Liver (tissue), 9 donors: Measurements from ENCODE around the gene CLCN5. TPM values are rescaled to one million over a fixed set of nuclear protein-coding genes. Genes with fewer than 3 reads are reported as not detected.
A peak's percentile ranks its signal among the peaks of the same experiment; 100 is the strongest.

Source experiments
- DNase-seq: peaks from one replicate; pipeline ENCODE4 v3.0.0-alpha.2; 2017; ENCODE audit warnings: low spot score
- H3K27ac ChIP-seq, 2 donors: one replicate each; pipeline ENCODE4 v1.7.0; 2013; ENCODE audit warnings: inconsistent platforms in 2 of 2, low read length in 2 of 2, control low read depth in 1 of 2, low read depth in 1 of 2, mild to moderate bottlenecking in 1 of 2
- H3K27me3 ChIP-seq, 4 donors: one replicate each; pipeline versions ENCODE4 v1.6.1 to v1.7.0; 2013; ENCODE audit warnings: low read length in 3 of 4, inconsistent platforms in 1 of 4, mild to moderate bottlenecking in 1 of 4, moderate library complexity in 1 of 4; ENCODE audit not compliant: control insufficient read depth in 4 of 4, insufficient read depth in 4 of 4
- H3K36me3 ChIP-seq, 4 donors: one replicate each; pipeline versions ENCODE4 v1.6.1 to v1.7.0; 2013; ENCODE audit warnings: low read length in 3 of 4, mild to moderate bottlenecking in 3 of 4, low read depth in 1 of 4, moderate library complexity in 1 of 4; ENCODE audit not compliant: control insufficient read depth in 4 of 4, insufficient read depth in 3 of 4
- H3K4me1 ChIP-seq, 4 donors: one replicate each; pipeline versions ENCODE4 v1.6.1 to v1.7.0; 2013; ENCODE audit warnings: low read length in 3 of 4, mild to moderate bottlenecking in 3 of 4, moderate library complexity in 1 of 4; ENCODE audit not compliant: control insufficient read depth in 4 of 4, insufficient read depth in 4 of 4
- H3K4me3 ChIP-seq, 3 donors: one replicate each; pipeline versions ENCODE4 v1.6.1 to v1.7.0; 2013; ENCODE audit warnings: low read length in 3 of 3, control low read depth in 1 of 3, low read depth in 1 of 3, mild to moderate bottlenecking in 1 of 3
- H3K9ac ChIP-seq, 2 donors: one replicate each; pipeline ENCODE4 v1.7.0; 2013; ENCODE audit warnings: low read length in 2 of 2, mild to moderate bottlenecking in 2 of 2, moderate library complexity in 2 of 2, control low read depth in 1 of 2, low read depth in 1 of 2
- H3K9me3 ChIP-seq, 4 donors: one replicate each; pipeline versions ENCODE4 v1.6.1 to v1.7.0; 2013; ENCODE audit warnings: low read length in 3 of 4; ENCODE audit not compliant: control insufficient read depth in 4 of 4
- EGR1 ChIP-seq, 2 donors: IDR thresholded peaks; 2 replicates each; pipeline ENCODE4 v1.6.1; 2016 to 2018; ENCODE audit warnings: antibody characterized with exemption in 2 of 2, low read depth in 2 of 2
- FOXA1 ChIP-seq: IDR thresholded peaks from 2 replicates; pipeline ENCODE4 v1.6.1; 2016; ENCODE audit warnings: antibody characterized with exemption
- FOXA2 ChIP-seq: IDR thresholded peaks from 2 replicates; pipeline ENCODE4 v1.6.1; 2016; ENCODE audit warnings: antibody characterized with exemption
- GABPA ChIP-seq, 2 donors: IDR thresholded peaks in 1 of 2; conservative IDR thresholded peaks in 1 of 2; 2 replicates each; pipeline ENCODE4 v1.6.1; 2016; ENCODE audit warnings: antibody characterized with exemption in 2 of 2, mild to moderate bottlenecking in 1 of 2, moderate library complexity in 1 of 2
- HNF4A ChIP-seq, 2 donors: conservative IDR thresholded peaks; 2 replicates each; pipeline ENCODE4 v1.6.1; 2016; ENCODE audit warnings: antibody characterized with exemption in 2 of 2, mild to moderate bottlenecking in 2 of 2
- HNF4G ChIP-seq: IDR thresholded peaks from 2 replicates; pipeline ENCODE4 v1.6.1; 2016; ENCODE audit warnings: antibody characterized with exemption
- JUND ChIP-seq, 2 donors: IDR thresholded peaks; 2 replicates each; pipeline ENCODE4 v1.6.1; 2016; ENCODE audit warnings: antibody characterized with exemption in 2 of 2
- NR2F2 ChIP-seq: IDR thresholded peaks from 2 replicates; pipeline ENCODE4 v1.6.1; 2016; ENCODE audit warnings: antibody characterized with exemption
- RAD21 ChIP-seq, 2 donors: IDR thresholded peaks; 2 replicates each; pipeline ENCODE4 v1.6.1; 2016; ENCODE audit warnings: antibody characterized with exemption in 2 of 2, mild to moderate bottlenecking in 2 of 2
- RXRA ChIP-seq, 2 donors: IDR thresholded peaks; 2 replicates each; pipeline ENCODE4 v1.6.1; 2017 to 2018; ENCODE audit warnings: antibody characterized with exemption in 2 of 2, mild to moderate bottlenecking in 1 of 2
- SP1 ChIP-seq: IDR thresholded peaks from 2 replicates; pipeline ENCODE4 v1.6.1; 2018; ENCODE audit warnings: antibody characterized with exemption, mild to moderate bottlenecking
- TAF1 ChIP-seq: conservative IDR thresholded peaks from 2 replicates; pipeline ENCODE4 v1.6.1; 2016; ENCODE audit warnings: antibody characterized with exemption, mild to moderate bottlenecking
- YY1 ChIP-seq: IDR thresholded peaks from 2 replicates; pipeline ENCODE4 v1.6.1; 2016; ENCODE audit warnings: antibody characterized with exemption, mild to moderate bottlenecking
- WGBS: extraction: QIAGEN DNeasy Blood & Tissue Kit; methylation state at CpG from one replicate; pipeline ENCODE4 v1.1.7; 2013; 5-methylcytosine and 5-hydroxymethylcytosine counted together
- polyA plus RNA-seq, 2 donors: library from polyadenylated mRNA; stranded (reverse) in 1 of 2; unstranded in 1 of 2; fragments of 200-250 nt in 1 of 2; fragments of >200 nt in 1 of 2; fragmentation: Nextera tagmentation in 1 of 2; extraction: Ambion mirVana in 1 of 2; gene quantifications; one replicate each; pipeline versions ENCODE4 v1.2.1 to v1.2.3, GENCODE V29; 2013 to 2015
- total RNA-seq, 2 donors: library from RNA; depleted of rRNA; stranded (reverse); fragments of >200 nt; gene quantifications; one replicate each; pipeline ENCODE4 v1.2.3, GENCODE V29; 2014
- TF ChIP-seq, protein P1 (sequence below): IDR thresholded peaks from 2 replicates; pipeline ENCODE4 v1.6.1; 2016; ENCODE audit warnings: antibody characterized with exemption
- TF ChIP-seq, protein P2 (sequence below): fragments of 150-350 bp; IDR thresholded peaks from 2 replicates; pipeline ENCODE4 v1.5.1; 2017; ENCODE audit warnings: improper control_type of control experiment, low read depth, low read length; ENCODE audit not compliant: missing input control
- TF ChIP-seq, protein P3 (sequence below): IDR thresholded peaks from 2 replicates; pipeline ENCODE4 v1.6.1; 2016; ENCODE audit warnings: antibody characterized with exemption
- TF ChIP-seq, protein P4 (sequence below): IDR thresholded peaks from 2 replicates; pipeline ENCODE4 v1.6.1; 2016; ENCODE audit warnings: antibody characterized with exemption, mild to moderate bottlenecking
- donor health status: healthy.
- donor health status: healthy.
- donor health status: healthy.
- donor health status: healthy.
- donor health status: healthy.

The CLCN5 gene
- total and polyA plus RNA-seq, 4 donors = 5.6 to 56.1 (median 14.6) TPM

DNA sequence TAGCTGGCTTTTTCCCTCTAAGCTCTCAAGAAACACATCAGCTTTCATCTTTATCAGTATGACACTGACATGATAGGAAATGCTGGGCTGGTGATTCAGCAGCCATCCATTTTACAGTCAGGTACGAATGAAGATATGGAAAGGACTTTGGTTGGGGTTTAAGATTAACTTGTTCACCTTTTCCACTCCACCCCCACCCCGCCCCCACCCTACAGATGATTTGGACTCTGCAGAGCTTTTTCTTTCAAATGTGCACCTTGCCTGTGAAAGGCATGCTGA, 145.8 kb downstream of the CLCN5 start:
- Histone ChIP-seq H3K9ac (peak overlapping the region in 1 of 2 donors; percentile 93), H3K9me3 (no peaks in the 10 kb centered on the region), H3K36me3 (peaks cover 0 to 2% (median 0%) of the 10 kb centered on the region in 4 donors), H3K4me1 (peaks cover 0 to 30% (median 26%) of the 10 kb centered on the region in 4 donors), H3K27me3 (no peaks in the 10 kb centered on the region), H3K4me3 (peak overlapping the region; percentile 45 to 76 (median 63)), H3K27ac (peak overlapping the region; percentile 58 to 89)
- no peak for DNase-seq
- WGBS = 29% methylated on average over 2 of the region's 2 CpGs
- no peak for TF ChIP-seq FOXA2
- TF ChIP-seq, protein P1, sequence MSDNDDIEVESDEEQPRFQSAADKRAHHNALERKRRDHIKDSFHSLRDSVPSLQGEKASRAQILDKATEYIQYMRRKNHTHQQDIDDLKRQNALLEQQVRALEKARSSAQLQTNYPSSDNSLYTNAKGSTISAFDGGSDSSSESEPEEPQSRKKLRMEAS = no peak
- no peak for TF ChIP-seq TAF1
- no peak for TF ChIP-seq NR2F2
- no peak for TF ChIP-seq SP1
- no peak for TF ChIP-seq RXRA (IDR thresholded peaks at IDR 0.05)
- TF ChIP-seq, protein P2, sequence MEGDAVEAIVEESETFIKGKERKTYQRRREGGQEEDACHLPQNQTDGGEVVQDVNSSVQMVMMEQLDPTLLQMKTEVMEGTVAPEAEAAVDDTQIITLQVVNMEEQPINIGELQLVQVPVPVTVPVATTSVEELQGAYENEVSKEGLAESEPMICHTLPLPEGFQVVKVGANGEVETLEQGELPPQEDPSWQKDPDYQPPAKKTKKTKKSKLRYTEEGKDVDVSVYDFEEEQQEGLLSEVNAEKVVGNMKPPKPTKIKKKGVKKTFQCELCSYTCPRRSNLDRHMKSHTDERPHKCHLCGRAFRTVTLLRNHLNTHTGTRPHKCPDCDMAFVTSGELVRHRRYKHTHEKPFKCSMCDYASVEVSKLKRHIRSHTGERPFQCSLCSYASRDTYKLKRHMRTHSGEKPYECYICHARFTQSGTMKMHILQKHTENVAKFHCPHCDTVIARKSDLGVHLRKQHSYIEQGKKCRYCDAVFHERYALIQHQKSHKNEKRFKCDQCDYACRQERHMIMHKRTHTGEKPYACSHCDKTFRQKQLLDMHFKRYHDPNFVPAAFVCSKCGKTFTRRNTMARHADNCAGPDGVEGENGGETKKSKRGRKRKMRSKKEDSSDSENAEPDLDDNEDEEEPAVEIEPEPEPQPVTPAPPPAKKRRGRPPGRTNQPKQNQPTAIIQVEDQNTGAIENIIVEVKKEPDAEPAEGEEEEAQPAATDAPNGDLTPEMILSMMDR = no peak
- TF ChIP-seq HNF4G = no peak
- TF ChIP-seq, protein P3, sequence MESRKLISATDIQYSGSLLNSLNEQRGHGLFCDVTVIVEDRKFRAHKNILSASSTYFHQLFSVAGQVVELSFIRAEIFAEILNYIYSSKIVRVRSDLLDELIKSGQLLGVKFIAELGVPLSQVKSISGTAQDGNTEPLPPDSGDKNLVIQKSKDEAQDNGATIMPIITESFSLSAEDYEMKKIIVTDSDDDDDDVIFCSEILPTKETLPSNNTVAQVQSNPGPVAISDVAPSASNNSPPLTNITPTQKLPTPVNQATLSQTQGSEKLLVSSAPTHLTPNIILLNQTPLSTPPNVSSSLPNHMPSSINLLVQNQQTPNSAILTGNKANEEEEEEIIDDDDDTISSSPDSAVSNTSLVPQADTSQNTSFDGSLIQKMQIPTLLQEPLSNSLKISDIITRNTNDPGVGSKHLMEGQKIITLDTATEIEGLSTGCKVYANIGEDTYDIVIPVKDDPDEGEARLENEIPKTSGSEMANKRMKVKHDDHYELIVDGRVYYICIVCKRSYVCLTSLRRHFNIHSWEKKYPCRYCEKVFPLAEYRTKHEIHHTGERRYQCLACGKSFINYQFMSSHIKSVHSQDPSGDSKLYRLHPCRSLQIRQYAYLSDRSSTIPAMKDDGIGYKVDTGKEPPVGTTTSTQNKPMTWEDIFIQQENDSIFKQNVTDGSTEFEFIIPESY = no peak
- no peak for TF ChIP-seq EGR1 (IDR thresholded peaks at IDR 0.05; ENCODE audit: low read depth in 2 of 2)

DNA sequence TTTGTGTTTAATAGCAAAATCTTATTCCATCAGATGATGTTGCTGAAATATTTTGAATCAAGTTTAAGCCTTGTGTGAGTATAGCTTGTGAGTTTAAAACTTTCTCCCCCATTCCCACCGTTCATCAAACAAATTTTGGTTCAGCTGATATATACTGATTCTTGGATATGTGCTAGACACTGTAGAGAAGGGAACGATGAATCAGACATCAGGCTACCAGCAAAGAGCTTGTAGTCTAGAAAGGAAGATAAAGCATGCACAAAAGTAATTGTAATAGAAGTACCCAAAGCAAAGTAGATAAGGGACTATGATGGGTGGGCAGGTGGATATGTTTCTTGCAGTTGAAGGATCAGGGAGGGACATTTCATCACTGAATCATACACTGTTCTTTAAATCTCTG, 146.5 kb downstream of the CLCN5 start:
- no peak for DNase-seq
- H3K27ac ChIP-seq = no peak overlapping the region
- H3K4me3 ChIP-seq = peak overlapping the region in 1 of 3 donors; percentile 49
- no peaks in the 10 kb centered on the region for H3K27me3 ChIP-seq
- H3K9ac ChIP-seq = no peak overlapping the region
- H3K4me1 ChIP-seq = peaks cover 0 to 33% (median 29%) of the 10 kb centered on the region in 4 donors
- no peak for TF ChIP-seq TAF1
- 83% methylated on average over 2 of the region's 2 CpGs for WGBS
- H3K36me3 ChIP-seq = peaks cover 0 to 2% (median 0%) of the 10 kb centered on the region in 4 donors
- H3K9me3 ChIP-seq = no peaks in the 10 kb centered on the region

DNA sequence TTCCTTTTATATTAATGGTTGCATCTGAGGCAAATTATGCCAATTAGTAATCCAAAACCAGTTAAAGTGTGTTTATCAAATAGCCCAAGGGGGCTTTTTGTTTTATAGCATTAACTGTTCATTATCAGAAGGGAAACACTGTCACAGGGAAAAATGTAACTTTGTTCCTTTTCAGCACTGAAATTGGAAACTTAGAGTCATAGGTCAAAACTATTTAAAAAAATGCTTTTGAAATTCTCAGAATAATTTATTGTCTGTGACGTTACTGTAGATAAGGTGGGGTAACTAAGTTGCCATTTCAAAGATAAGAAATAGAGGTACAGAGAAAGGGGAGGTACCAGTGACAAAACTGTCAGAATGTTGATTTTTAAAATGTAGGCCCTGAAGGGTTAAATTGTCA, 149.1 kb downstream of the CLCN5 start:
- H3K4me3 ChIP-seq = no peak overlapping the region
- WGBS = 29% methylated on average over 1 of the region's 1 CpG
- no peaks in the 10 kb centered on the region for H3K9me3 ChIP-seq
- H3K9ac ChIP-seq = no peak overlapping the region
- H3K36me3 ChIP-seq = peaks cover 0 to 6% (median 1%) of the 10 kb centered on the region in 4 donors
- peaks cover 0 to 33% (median 26%) of the 10 kb centered on the region in 4 donors for H3K4me1 ChIP-seq
- no peak overlapping the region for H3K27ac ChIP-seq
- no peaks in the 10 kb centered on the region for H3K27me3 ChIP-seq
- DNase-seq = no peak
- TF ChIP-seq GABPA (IDR thresholded peaks at IDR 0.05 in 1 of 2, conservative IDR thresholded peaks at IDR 0.05 in 1 of 2) (no peak), HNF4G (no peak), YY1 (no peak), NR2F2 (no peak), RXRA (IDR thresholded peaks at IDR 0.05) (no peak), FOXA2 (no peak), SP1 (no peak), FOXA1 (no peak), JUND (IDR thresholded peaks at IDR 0.05) (no peak), TAF1 (no peak), RAD21 (IDR thresholded peaks at IDR 0.05) (no peak), HNF4A (conservative IDR thresholded peaks at IDR 0.05) (no peak), EGR1 (IDR thresholded peaks at IDR 0.05; ENCODE audit: low read depth in 2 of 2) (no peak)
- TF ChIP-seq, protein P2 = no peak
- TF ChIP-seq, protein P4, sequence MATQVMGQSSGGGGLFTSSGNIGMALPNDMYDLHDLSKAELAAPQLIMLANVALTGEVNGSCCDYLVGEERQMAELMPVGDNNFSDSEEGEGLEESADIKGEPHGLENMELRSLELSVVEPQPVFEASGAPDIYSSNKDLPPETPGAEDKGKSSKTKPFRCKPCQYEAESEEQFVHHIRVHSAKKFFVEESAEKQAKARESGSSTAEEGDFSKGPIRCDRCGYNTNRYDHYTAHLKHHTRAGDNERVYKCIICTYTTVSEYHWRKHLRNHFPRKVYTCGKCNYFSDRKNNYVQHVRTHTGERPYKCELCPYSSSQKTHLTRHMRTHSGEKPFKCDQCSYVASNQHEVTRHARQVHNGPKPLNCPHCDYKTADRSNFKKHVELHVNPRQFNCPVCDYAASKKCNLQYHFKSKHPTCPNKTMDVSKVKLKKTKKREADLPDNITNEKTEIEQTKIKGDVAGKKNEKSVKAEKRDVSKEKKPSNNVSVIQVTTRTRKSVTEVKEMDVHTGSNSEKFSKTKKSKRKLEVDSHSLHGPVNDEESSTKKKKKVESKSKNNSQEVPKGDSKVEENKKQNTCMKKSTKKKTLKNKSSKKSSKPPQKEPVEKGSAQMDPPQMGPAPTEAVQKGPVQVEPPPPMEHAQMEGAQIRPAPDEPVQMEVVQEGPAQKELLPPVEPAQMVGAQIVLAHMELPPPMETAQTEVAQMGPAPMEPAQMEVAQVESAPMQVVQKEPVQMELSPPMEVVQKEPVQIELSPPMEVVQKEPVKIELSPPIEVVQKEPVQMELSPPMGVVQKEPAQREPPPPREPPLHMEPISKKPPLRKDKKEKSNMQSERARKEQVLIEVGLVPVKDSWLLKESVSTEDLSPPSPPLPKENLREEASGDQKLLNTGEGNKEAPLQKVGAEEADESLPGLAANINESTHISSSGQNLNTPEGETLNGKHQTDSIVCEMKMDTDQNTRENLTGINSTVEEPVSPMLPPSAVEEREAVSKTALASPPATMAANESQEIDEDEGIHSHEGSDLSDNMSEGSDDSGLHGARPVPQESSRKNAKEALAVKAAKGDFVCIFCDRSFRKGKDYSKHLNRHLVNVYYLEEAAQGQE = no peak
